Umbilical cord (tissue), 2 donors: Measurements from ENCODE around the gene ATP5PD. TPM values are rescaled to one million over a fixed set of nuclear protein-coding genes. Genes with fewer than 3 reads are reported as not detected.
"Not testable (repeated sequence)": the region's sequence is repeated elsewhere in the genome, so short reads cannot be mapped to it uniquely, and the experiment has no call there.

ENCODE experiments used
- DNase-seq: peaks from one replicate; pipeline ENCODE4 v3.0.0-alpha.2; 2015; ENCODE audit warnings: low spot score
- total RNA-seq: library from RNA; depleted of rRNA; stranded (reverse); fragments of >200 nt; gene quantifications from one replicate; pipeline ENCODE4 v1.2.3, GENCODE V29; 2014; ENCODE audit warnings: low replicate concordance; ENCODE audit not compliant: insufficient read depth

ATP5PD gene
- total RNA-seq, 1 donor from 2014 or later: 231 TPM

- DNase-seq: not testable (repeated sequence)
Observed at GRCh38 chr17:75025398-75025734, 21.4 kb downstream of the ATP5PD start.

DNA sequence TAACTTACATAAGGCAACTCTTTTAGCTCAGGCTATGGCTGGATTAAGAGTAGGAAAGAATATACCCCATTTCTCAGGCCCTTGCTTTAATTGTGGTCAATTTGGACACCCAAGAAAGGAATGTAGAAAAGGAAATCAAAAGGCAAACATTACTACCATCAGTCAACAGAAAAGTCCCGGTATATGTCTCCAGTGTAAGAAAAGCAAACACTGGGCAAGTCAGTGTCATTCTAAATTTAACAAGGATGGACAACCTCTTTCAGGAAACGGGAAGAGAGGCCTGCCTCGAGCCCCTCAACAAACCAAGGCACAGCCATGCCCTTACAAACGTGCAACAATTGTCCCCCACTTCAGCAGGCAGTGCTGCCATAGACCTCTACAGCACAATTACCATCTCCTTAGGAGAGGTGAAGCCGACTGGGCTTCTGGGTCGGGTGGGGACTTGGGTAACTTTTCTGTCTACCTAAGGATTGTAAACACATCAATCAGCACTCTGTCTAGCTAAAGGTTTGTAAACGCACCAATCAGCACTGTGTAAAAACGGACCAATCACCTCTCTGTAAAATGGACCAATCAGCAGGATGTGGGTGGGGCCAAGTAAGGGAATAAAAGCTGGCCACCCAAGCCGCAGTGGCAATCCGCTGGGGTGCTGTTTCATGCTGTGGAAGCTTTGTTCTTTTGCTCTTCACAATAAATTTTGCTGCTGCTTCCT lies 21.9 kb downstream of the ATP5PD start:
- no peak for DNase-seq

GRCh38 chr17:75020331-75021110 lies 26.2 kb downstream of the ATP5PD start:
- DNase-seq: peak; percentile 40

- DNase-seq: no peak
Observed at GRCh38 chr17:75019710-75020109, 27.1 kb downstream of the ATP5PD start.

DNA sequence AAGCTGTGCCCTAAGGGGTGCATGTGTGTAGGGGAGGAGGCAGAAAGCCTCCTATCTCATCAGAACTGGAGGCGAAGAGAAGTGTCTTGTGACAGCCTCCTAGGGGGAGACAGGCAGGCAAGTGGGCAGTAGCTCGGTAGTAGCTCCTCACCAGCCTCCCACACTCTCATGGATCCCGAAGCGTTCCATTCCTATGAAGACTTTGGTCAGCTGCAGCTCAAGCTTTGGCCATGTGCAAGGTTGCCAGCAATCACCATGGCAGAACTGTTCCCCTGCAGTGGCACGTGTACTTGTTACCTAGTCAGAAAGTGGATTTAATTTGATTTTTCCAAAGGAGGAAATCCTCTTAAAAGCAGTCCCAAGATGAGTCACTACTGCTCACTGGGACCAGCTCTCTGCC lies 27.6 kb downstream of the ATP5PD start:
- DNase-seq: no peak

DNA sequence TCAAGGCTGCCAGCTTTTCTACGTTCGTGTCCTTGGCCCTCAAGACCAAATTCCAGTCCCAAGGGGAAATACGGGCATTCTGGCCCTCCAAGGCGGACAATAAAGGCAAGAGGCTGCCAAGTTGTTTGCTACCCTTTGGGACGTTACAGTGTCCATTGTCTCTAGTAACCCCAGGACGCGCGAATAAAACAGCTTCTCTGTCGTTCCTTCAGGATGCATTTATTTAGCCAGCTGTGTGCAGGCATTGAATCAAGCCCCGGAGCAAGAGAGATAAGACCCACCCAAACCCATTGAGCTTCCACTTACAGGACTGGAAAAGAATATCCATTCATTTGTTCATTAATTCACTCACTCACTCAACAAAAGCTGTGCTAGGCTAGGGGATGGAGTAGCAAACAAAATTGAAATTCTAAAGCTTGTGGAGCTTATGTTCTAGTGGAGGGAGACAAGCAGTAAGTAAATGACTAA lies 33.6 kb downstream of the ATP5PD start:
- peak; percentile 22 for DNase-seq

GRCh38 chr17:75012346-75013091 lies 34.2 kb downstream of the ATP5PD start, which contains the start of gene MRPL58:
MRPL58 (plus strand) TSS chr17:75012670; CDS start chr17:75012687, 17 bp downstream.
- DNase-seq: peak; percentile 90

DNA sequence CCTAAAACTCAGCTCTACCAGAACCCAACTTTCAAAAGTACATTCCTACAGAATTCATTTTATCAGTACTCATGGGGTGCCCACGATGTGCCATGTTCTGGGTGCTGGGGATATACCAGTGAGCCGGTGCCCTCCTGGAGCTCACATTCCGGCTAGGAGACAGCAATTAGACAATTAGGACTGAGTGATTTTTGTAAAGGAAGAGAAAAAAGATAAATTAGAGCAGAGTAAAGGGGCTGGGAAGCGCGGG lies 34.7 kb downstream of the ATP5PD start:
- DNase-seq: no peak

DNA sequence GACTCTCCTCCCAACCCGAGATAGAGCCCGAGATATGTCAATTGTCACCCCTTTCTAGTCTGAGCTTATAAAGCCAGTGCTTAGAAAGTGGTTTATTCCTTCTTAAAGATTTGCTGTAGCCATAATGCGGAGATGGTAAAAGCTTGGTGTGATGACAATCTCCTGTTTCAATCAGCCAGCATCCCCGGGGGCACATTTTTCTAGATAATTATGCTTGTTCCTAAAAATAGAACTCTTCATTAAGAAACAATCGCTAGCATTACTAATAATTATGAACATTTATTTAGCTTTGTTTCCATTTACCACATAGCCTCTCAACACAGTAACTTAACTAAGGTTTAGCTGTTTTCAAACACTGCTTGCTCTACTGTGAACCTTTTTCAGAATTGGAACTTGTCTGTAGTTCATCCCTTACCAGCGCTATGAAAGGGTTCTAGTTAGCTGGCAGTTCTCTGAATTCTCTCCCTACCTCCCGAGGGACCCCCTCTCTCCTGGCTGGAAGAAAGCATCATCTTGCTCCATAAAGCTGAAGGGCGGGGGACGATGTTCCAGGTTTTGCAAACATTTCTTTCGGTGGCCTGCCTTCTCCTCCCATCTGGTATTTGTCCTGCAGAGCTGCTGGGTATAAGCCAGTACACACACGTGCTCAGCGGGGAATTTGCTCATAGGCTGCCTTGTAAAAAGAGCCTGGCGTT lies 35.2 kb downstream of the ATP5PD start:
- DNase-seq: peak; percentile 93

DNA sequence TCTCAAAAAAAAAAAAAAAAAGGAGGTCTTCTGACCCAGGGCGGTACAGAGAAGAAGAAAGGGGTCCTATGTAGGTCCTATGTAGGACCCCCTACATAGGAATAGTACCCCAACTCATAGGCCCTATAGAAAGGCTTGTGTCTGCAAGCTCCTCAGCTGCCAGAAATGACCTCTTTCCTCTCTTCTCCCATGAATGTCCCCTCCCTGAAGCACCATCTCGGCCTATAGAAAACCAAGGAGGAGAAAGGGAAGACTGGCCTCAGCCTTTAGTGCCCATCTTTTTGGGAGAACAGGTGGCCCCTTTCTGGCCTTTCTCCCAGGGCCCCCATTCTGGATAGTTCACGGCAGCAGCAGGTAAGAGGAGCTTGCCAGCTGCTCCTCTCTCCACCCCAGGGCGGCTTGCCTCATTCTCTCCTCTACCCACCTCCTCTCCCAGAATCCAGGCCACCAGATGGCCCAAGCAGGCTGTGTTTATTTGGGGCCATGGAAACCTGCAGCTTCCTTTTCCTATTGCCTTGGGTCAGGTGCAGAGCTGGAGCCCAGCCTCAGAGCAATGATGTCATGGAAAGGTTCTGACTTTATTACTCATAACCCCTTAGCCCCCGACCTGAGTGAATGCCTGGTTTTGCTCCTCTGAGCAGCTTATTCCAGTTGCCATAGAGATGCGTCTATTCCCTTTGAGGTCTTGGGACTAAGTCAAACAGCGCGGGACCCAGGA lies 35.9 kb downstream of the ATP5PD start:
- peak; percentile 68 for DNase-seq

GRCh38 chr17:75009139-75009724 lies 37.5 kb downstream of the ATP5PD start:
- DNase-seq: no peak

- no peak for DNase-seq
Observed at GRCh38 chr17:75008373-75008772, 38.4 kb downstream of the ATP5PD start.

GRCh38 chr17:75006653-75007052 lies 40.1 kb downstream of the ATP5PD start:
- no peak for DNase-seq

- DNase-seq: not testable (repeated sequence)
Observed at GRCh38 chr17:75006084-75006483, 40.7 kb downstream of the ATP5PD start.

DNA sequence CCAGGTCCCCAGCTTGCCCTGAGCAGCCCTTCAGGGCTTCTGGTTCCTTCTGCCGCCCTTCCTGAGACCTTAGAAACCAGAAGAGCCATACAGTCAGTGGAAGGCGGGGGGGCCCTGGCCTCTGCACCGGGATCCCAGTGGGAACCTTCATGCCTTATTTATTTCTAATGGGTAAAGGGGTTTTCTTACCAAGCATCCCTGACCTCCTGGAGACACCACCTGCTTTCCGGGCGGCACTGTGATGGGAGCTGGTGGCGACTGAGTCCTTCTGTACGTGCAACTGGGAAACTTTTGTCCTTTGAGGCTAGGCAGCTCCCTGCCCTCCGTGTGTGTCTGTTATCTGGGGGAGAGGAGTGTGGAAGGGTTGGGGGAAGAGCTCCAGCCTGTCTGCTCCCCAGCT lies 41.5 kb downstream of the ATP5PD start:
- DNase-seq: no peak

DNA sequence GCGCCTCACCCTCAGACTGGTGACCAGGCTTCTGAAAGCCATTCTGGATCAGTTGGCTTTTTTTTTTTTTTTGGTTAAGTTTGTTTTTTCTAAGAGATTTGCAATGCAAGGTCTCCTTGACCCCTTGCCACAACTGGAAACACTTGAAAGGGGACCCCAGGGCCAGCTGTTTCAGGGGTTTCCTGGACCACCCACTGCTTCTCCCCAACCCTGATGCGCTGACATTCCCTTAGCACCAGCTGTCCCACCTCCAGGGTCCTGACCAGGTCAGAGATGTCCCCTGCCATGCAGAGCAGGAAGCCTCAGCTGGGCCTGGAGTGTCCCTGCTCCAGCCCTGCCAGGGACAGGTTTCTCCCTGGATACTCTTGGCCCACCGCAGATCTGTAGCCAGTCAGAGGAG lies 42.4 kb downstream of the ATP5PD start:
- no peak for DNase-seq

DNA sequence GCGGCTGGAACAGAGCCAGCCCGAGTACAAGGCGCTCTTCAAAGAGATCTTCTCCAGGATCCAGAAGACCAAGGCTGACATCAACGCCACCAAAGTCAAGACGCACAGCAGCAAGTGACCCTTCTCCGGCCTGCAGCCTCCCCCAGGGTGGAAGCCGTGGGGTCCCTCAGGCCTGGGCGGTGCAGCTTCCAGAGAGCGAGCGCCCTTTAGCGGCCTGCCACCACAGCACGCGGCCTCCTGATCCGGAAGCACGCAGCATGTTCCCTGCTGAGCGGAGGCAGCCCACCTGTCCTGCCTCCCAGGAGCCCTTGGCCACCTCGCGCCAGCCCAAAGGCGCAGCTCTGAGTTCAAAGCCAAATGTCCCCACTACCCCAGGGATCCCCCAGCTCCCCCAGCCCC lies 42.8 kb downstream of the ATP5PD start:
- DNase-seq: no peak

DNA sequence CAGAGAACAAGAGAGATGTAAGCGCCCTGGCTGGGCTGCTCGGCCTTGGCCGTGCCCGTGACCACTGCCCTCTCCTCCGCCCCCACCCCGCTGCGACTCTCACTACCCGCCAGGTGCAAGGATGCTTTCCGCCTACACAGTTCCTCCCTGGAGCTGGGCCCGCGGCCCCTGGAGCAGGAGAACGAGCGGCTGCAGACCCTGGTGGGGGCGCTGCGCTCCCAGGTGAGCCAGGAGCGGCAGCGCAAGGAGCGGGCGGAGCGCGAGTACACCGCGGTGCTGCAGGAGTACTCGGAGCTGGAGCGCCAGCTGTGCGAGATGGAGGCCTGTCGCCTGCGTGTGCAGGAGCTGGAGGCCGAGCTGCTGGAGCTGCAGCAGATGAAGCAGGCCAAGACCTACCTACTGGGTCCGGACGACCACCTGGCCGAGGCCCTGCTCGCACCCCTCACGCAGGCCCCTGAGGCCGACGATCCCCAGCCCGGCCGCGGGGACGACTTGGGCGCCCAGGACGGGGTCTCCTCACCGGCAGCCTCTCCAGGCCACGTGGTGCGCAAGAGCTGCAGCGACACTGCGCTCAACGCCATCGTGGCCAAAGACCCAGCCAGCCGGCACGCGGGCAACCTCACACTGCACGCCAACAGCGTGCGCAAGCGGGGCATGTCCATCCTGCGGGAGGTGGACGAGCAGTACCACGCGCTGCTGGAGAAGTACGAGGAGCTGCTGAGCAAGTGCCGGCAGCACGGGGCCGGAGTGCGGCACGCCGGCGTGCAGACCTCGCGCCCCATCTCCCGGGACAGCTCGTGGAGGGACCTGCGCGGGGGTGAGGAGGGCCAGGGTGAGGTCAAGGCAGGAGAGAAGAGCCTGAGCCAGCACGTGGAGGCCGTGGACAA lies 43.5 kb downstream of the ATP5PD start:
- no peak for DNase-seq

- no peak for DNase-seq
Observed at GRCh38 chr17:75001915-75002843, 44.6 kb downstream of the ATP5PD start.
